Heart left ventricle (tissue), 16 donors: ENCODE measurements around the gene CDK19. TPM values are rescaled to one million over a fixed set of nuclear protein-coding genes. Genes with fewer than 3 reads are reported as not detected.
A peak's percentile ranks its signal among the peaks of the same experiment; 100 is the strongest.

Experiments used
- ATAC-seq, 4 donors: fragments of 200-7000 bp; cut with Tn5 transposase; one replicate each; pipeline ENCODE4 v1.9.1; 2020 to 2022; ENCODE audit warnings: moderate library complexity in 4 of 4, mild to moderate bottlenecking in 3 of 4, moderate number of reproducible peaks in 1 of 4
- DNase-seq, 5 donors: peaks; one replicate each; pipeline ENCODE4 v3.0.0-alpha.2; 2020
- H3K27ac ChIP-seq, 12 donors: fragments of 200-600 bp; sonication (generic) in 4 of 12; one replicate each; pipeline versions ENCODE4 v1.5.0 to v1.8.0; 2016 to 2022; ENCODE audit warnings: mild to moderate bottlenecking in 2 of 12
- H3K27me3 ChIP-seq, 9 donors: fragments of 200-600 bp; sonication (generic) in 2 of 9; one replicate each; pipeline versions ENCODE4 v1.5.1 to v1.8.0; 2016 to 2022; ENCODE audit warnings: mild to moderate bottlenecking in 3 of 9
- H3K36me3 ChIP-seq, 9 donors: fragments of 200-600 bp; sonication (generic) in 2 of 9; one replicate each; pipeline versions ENCODE4 v1.5.0 to v1.8.0; 2018 to 2022; ENCODE audit warnings: mild to moderate bottlenecking in 2 of 9
- H3K4me1 ChIP-seq, 12 donors: fragments of 200-600 bp; sonication (generic) in 4 of 12; one replicate each; pipeline versions ENCODE4 v1.5.0 to v1.8.0; 2016 to 2022; ENCODE audit warnings: mild to moderate bottlenecking in 3 of 12
- H3K4me3 ChIP-seq, 12 donors: fragments of 200-600 bp; sonication (generic) in 4 of 12; one replicate each; pipeline versions ENCODE4 v1.5.0 to v1.8.0; 2017 to 2022; ENCODE audit warnings: mild to moderate bottlenecking in 9 of 12, moderate library complexity in 4 of 12
- H3K9me3 ChIP-seq, 12 donors: fragments of 200-600 bp; sonication (generic) in 4 of 12; one replicate each; pipeline versions ENCODE4 v1.5.0 to v1.8.0; 2016 to 2022; ENCODE audit warnings: mild to moderate bottlenecking in 1 of 12
- POLR2A ChIP-seq, 2 donors: fragments of 450-650 bp; IDR thresholded peaks; one replicate each; pipeline ENCODE4 v1.6.1; 2017; ENCODE audit warnings: antibody characterized with exemption in 2 of 2, mild to moderate bottlenecking in 2 of 2, moderate library complexity in 2 of 2
- WGBS, 4 donors: extraction: QIAGEN DNeasy Blood & Tissue Kit in 2 of 4; methylation state at CpG; one replicate each; pipeline versions ENCODE4 v1.1.5 to v1.1.7; 2013 to 2018; 5-methylcytosine and 5-hydroxymethylcytosine counted together
- intact Hi-C, 10 donors: fragments of 100-400 bp; cut with DNase I; formaldehyde crosslinking; loops; one replicate each; pipeline versions ENCODE4 v1.11.1 to v1.14.2; 2022
- polyA plus RNA-seq, 2 donors: library from polyadenylated mRNA; stranded (reverse); fragments of 200-250 nt; gene quantifications; one replicate each; pipeline ENCODE4 v1.2.3, GENCODE V29; 2013
- total RNA-seq, 9 donors: library from RNA; depleted of rRNA in 2 of 9; stranded (reverse); fragments of >200 nt in 2 of 9; fragmentation: NEBNext Ultra II Directional in 3 of 9; extraction: Animal tissue kit (Norgen Biotek cat#: 25700) in 3 of 9; gene quantifications; one replicate each; pipeline versions ENCODE4 v1.1.0 to v1.2.4, GENCODE V29; 2016 to 2023
- TF ChIP-seq, protein P1 (sequence below), 12 donors: fragments of 200-600 bp; sonication (generic) in 4 of 12; IDR thresholded peaks; one replicate each; pipeline versions ENCODE4 v1.5.0 to v1.8.0; 2018 to 2022; ENCODE audit warnings: antibody characterized with exemption in 12 of 12, mild to moderate bottlenecking in 5 of 12
- donor health status: ischemic (EF 13 %, LVEDD 7.1; RV severe dilation, severe dysfunction).
- donor health status: healthy with polysubstance abuse.
- donor health status: DM: no; HTN: yes; CAD: no.
- donor health status: DM: no; HTN: no; CAD: no.
- donor health status: ischemic (EF 25% LVEDD 6.9; RV normal size, moderate dysfunction).
- donor health status: ischemic (EF 25% LVEDD 5.7; RV mildly dilated, moderate dysfunction).
- donor health status: healthy.
- donor health status: DM: yes; HTN: yes; CAD: no.
- donor health status: ischemic (EF 35%, LVEDD 5.7; RV mildly dilated, moderate dysfunction).
- donor health status: nonischemic (EF 11% LVEDD 7.7; RV severe dilation, severe dysfunction).
- donor health status: DM: yes; HTN: yes; CAD: no.
- donor health status: PGD.
- donor health status: ischemic (EF 29% LVEDD 5.4; RV normal size, mild dysfunction).
- donor health status: nonischemic (EF 23%, LVEDD 6.1; RV moderate dilation, normal function).

CDK19 gene
- total and polyA plus RNA-seq, 11 donors: 3.8 to 16.3 (median 8.3) TPM

GRCh38 chr6:110858562-110859214 is 43.4 kb upstream of the CDK19 start:
- TF ChIP-seq, protein P1, sequence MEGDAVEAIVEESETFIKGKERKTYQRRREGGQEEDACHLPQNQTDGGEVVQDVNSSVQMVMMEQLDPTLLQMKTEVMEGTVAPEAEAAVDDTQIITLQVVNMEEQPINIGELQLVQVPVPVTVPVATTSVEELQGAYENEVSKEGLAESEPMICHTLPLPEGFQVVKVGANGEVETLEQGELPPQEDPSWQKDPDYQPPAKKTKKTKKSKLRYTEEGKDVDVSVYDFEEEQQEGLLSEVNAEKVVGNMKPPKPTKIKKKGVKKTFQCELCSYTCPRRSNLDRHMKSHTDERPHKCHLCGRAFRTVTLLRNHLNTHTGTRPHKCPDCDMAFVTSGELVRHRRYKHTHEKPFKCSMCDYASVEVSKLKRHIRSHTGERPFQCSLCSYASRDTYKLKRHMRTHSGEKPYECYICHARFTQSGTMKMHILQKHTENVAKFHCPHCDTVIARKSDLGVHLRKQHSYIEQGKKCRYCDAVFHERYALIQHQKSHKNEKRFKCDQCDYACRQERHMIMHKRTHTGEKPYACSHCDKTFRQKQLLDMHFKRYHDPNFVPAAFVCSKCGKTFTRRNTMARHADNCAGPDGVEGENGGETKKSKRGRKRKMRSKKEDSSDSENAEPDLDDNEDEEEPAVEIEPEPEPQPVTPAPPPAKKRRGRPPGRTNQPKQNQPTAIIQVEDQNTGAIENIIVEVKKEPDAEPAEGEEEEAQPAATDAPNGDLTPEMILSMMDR (IDR thresholded peaks at IDR 0.05): no peak
- TF ChIP-seq POLR2A (IDR thresholded peaks at IDR 0.05): no peak
- WGBS, 4 donors: 94 to 98% (median 96%) methylated on average over 15 to 31 of the region's 31 CpGs
- H3K9me3 ChIP-seq: no peaks in the 10 kb centered on the region
- ATAC-seq (no peak), DNase-seq (no peak)
- H3K27ac ChIP-seq: peak overlapping the region in 1 of 12 donors; percentile 64
- no peaks in the 10 kb centered on the region for H3K27me3 ChIP-seq
- H3K4me1 ChIP-seq: no peaks in the 10 kb centered on the region
- intact Hi-C loops: no loop called here
- H3K4me3 ChIP-seq: peak overlapping the region in 1 of 12 donors; percentile 40
- no peaks in the 10 kb centered on the region for H3K36me3 ChIP-seq

GRCh38 chr6:110858016-110858415 is 42.7 kb upstream of the CDK19 start:
- WGBS, 4 donors: 95 to 97% (median 96%) methylated on average over 18 to 21 of the region's 21 CpGs
- ATAC-seq: no peak
- no peaks in the 10 kb centered on the region for H3K4me1 ChIP-seq
- no peak for DNase-seq
- H3K9me3 ChIP-seq: no peaks in the 10 kb centered on the region
- no peak for TF ChIP-seq POLR2A (IDR thresholded peaks at IDR 0.05)
- TF ChIP-seq, protein P1 (IDR thresholded peaks at IDR 0.05): no peak
- no peak overlapping the region for H3K27ac ChIP-seq
- intact Hi-C loops: no loop called here
- no peaks in the 10 kb centered on the region for H3K36me3 ChIP-seq
- H3K4me3 ChIP-seq: no peak overlapping the region
- H3K27me3 ChIP-seq: no peaks in the 10 kb centered on the region

DNA sequence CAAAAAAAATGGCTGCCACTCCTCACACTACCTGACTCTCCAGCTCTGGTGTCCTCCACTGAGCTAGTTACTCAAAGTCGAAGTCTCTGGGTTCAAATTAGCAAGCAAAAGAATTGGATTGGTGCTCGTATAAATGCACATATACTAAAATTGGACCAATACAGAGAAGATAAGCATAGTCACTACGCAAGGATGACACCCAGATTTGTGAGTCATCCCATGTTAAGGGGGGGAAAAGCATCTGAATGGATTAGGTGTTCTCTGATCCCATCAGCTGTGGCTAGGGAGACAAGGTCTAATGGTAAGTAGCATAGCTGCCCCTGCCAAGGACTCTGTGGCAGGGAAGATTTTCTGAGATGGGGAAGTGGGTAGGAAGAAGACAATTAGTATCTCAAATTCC is 41.0 kb upstream of the CDK19 start:
- intact Hi-C loops: no loop called here
- no peak for TF ChIP-seq POLR2A (IDR thresholded peaks at IDR 0.05)
- TF ChIP-seq, protein P1 (IDR thresholded peaks at IDR 0.05): no peak
- WGBS, 4 donors: 93 to 97% (median 94%) methylated on average over 3 of the region's 3 CpGs

DNA sequence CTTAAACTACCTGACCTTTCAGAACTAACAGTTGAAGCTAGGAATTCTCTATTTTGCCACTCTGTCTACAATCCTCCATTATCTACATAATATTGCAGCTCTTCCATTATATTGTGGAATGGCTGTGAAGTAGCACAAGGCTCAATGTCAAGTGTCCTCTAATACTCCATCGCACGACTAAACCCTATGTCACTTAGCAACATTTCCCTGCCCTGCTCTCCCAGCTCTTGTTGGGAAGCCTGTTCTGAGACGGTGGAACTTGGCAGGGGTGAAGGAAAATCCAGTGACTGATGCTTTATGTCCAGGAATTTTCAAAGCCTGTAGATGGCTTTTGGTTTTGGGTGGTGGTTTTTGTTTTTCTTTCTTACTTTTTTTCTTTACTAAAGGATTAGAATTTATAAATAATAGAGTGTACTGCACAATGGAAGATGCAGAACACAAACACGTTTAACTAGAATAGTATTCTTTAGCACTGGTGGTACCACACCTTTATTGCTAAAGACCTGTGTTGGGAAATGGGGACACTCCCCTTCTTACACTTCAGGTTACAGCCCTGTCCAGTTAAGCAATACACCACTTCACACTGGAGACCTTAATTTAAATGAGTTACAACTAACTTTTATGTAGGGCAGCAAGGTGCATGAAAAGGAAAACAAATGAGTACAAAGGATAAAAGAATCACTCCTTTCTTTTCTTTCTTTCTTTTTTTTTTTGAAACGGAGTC is 38.6 kb upstream of the CDK19 start:
- H3K36me3 ChIP-seq: no peaks in the 10 kb centered on the region
- no peaks in the 10 kb centered on the region for H3K27me3 ChIP-seq
- ATAC-seq: peak in 1 of 4 donors; percentile 73
- WGBS, 4 donors: 56 to 66% (median 61%) methylated on average over 5 of the region's 5 CpGs
- no peak overlapping the region for H3K27ac ChIP-seq
- H3K9me3 ChIP-seq: no peaks in the 10 kb centered on the region
- DNase-seq: no peak
- TF ChIP-seq, protein P1 (IDR thresholded peaks at IDR 0.05): no peak
- TF ChIP-seq POLR2A (IDR thresholded peaks at IDR 0.05): no peak
- intact Hi-C loops: no loop called here
- no peaks in the 10 kb centered on the region for H3K4me1 ChIP-seq
- H3K4me3 ChIP-seq: no peak overlapping the region

More for the DNA sequence above, 41.0 kb upstream of the CDK19 start:
- H3K4me1 ChIP-seq: no peaks in the 10 kb centered on the region
- no peak for DNase-seq
- H3K27me3 ChIP-seq: no peaks in the 10 kb centered on the region
- no peaks in the 10 kb centered on the region for H3K9me3 ChIP-seq
- ATAC-seq: no peak
- H3K36me3 ChIP-seq: no peaks in the 10 kb centered on the region
- no peak overlapping the region for H3K4me3 ChIP-seq
- H3K27ac ChIP-seq: no peak overlapping the region
